CD4-positive, alpha-beta T cell (primary cell): ENCODE data around the gene TPK1. TPM values are rescaled to one million over a fixed set of nuclear protein-coding genes. Genes with fewer than 3 reads are reported as not detected.
A peak's percentile ranks its signal among the peaks of the same experiment; 100 is the strongest.

Experiments used
- ATAC-seq: fragments of 200-7000 bp; cut with Tn5 transposase; one replicate; pipeline ENCODE4 v1.10.0; 2022; ENCODE audit warnings: mild to moderate bottlenecking; ENCODE audit not compliant: poor library complexity
- CTCF ChIA-PET: fragments of 350-600 bp; sonication (Branson Sonifier 250); formaldehyde crosslinking; loops from one replicate; lab custom pipeline; 2021; ENCODE audit warnings: antibody characterized with exemption, inconsistent platforms; lab: Charles Lee
- POLR2A ChIA-PET: fragments of 350-600 bp; sonication (Branson Sonifier 250); formaldehyde crosslinking; loops from one replicate; lab custom pipeline; 2021; ENCODE audit warnings: antibody characterized with exemption, inconsistent platforms; lab: Charles Lee
- DNase-seq, 14 experiments: peaks; one replicate each; pipeline ENCODE4 v3.0.0-alpha.2; 2013 to 2020; ENCODE audit warnings: mixed read lengths in 2 of 14
- H3K27ac ChIP-seq, 2 donors: one replicate each; pipeline versions ENCODE4 v1.5.1 to v1.7.0; 2013; ENCODE audit warnings: low read length in 2 of 2, low read depth in 1 of 2, mild to moderate bottlenecking in 1 of 2
- H3K27me3 ChIP-seq, 2 experiments: 1 replicate in 1 of 2; 2 replicates in 1 of 2; pipeline versions ENCODE4 v1.6.1 to v1.7.0; 2013; ENCODE audit warnings: low read length in 2 of 2, control low read depth in 1 of 2, mild to moderate bottlenecking in 1 of 2, moderate library complexity in 1 of 2; ENCODE audit not compliant: insufficient read depth in 2 of 2, control insufficient read depth in 1 of 2
- H3K36me3 ChIP-seq: one replicate; pipeline ENCODE4 v1.6.1; 2013; ENCODE audit warnings: low read length, control low read depth; ENCODE audit not compliant: insufficient read depth
- H3K4me1 ChIP-seq: one replicate; pipeline ENCODE4 v1.6.1; 2013; ENCODE audit warnings: low read length, control low read depth; ENCODE audit not compliant: insufficient read depth
- H3K4me3 ChIP-seq: one replicate; pipeline ENCODE4 v1.5.1; 2013; ENCODE audit warnings: mild to moderate bottlenecking, low read length, moderate library complexity
- H3K9me3 ChIP-seq, 2 experiments: 1 replicate in 1 of 2; 2 replicates in 1 of 2; pipeline versions ENCODE4 v1.6.1 to v1.7.0; 2013; ENCODE audit warnings: low read length in 2 of 2, mild to moderate bottlenecking in 2 of 2, control low read depth in 1 of 2, moderate library complexity in 1 of 2; ENCODE audit not compliant: control insufficient read depth in 1 of 2, insufficient read depth in 1 of 2
- H3K27ac Mint-ChIP-seq: one replicate; pipeline ENCODE4 v1.8.0; 2020; ENCODE audit warnings: mixed read lengths
- H3K27me3 Mint-ChIP-seq: one replicate; pipeline ENCODE4 v1.8.0; 2021; ENCODE audit warnings: mixed read lengths
- H3K36me3 Mint-ChIP-seq: one replicate; pipeline ENCODE4 v1.8.0; 2021; ENCODE audit warnings: low read depth, mixed read lengths
- H3K4me1 Mint-ChIP-seq: one replicate; pipeline ENCODE4 v1.8.0; 2021; ENCODE audit warnings: low read depth, mixed read lengths
- H3K4me3 Mint-ChIP-seq: one replicate; pipeline ENCODE4 v1.8.0; 2020; ENCODE audit warnings: mild to moderate bottlenecking, mixed read lengths
- H3K9me3 Mint-ChIP-seq: one replicate; pipeline ENCODE4 v1.8.0; 2020; ENCODE audit warnings: mixed read lengths
- CTCF ChIP-seq: fragments of 200-600 bp; IDR thresholded peaks from one replicate; pipeline ENCODE4 v1.8.0; 2022; ENCODE audit warnings: antibody characterized with exemption, mild to moderate bottlenecking
- intact Hi-C, 2 experiments: fragments of 100-400 bp; cut with DNase I in 1 of 2; cut with micrococcal nuclease in 1 of 2; formaldehyde crosslinking; loops; one replicate each; pipeline versions ENCODE4 v1.15.1 to v1.9.0; 2023 to 2025; cut with DNase I, micrococcal nuclease
- total RNA-seq, 174 experiments: library from RNA in 2 of 174; stranded (reverse) in 2 of 174; gene quantifications; one replicate each; pipeline ENCODE4 v1.2.3 and lab custom pipeline; 2021 to 2026

The TPK1 gene
- total RNA-seq, 2 experiments from 2014 or later = 17.1 to 17.8 TPM

- H3K9me3 Mint-ChIP-seq = peaks cover 3% of the 10 kb centered on the region
Measured at GRCh38 chr7:144759653-144760052, 76.2 kb downstream of the TPK1 start.

GRCh38 chr7:144747936-144748335 is 87.9 kb downstream of the TPK1 start:
- Mint-ChIP-seq H3K27ac (no peak overlapping the region), H3K4me1 (no peaks in the 10 kb centered on the region), H3K27me3 (no peaks in the 10 kb centered on the region), H3K4me3 (no peak overlapping the region), H3K36me3 (no peaks in the 10 kb centered on the region), H3K9me3 (no peaks in the 10 kb centered on the region)
- no peak overlapping the region for H3K27ac ChIP-seq
- ChIA-PET POLR2A (interaction anchor here (2.9 kb wide), 1 partner anchor 88 kb away, joined by 9 read pairs; the partner anchor contains the start of gene TPK1), CTCF (no interaction called here)
- H3K27me3 ChIP-seq = no peaks in the 10 kb centered on the region
- H3K4me1 ChIP-seq = no peaks in the 10 kb centered on the region
- no peaks in the 10 kb centered on the region for H3K36me3 ChIP-seq
- intact Hi-C loops = no loop called here
- no peak overlapping the region for H3K4me3 ChIP-seq
- DNase-seq (no peak), ATAC-seq (no peak)
- H3K9me3 ChIP-seq = peaks cover 0 to 4% of the 10 kb centered on the region in 2 experiments
- no peak for TF ChIP-seq CTCF

More at GRCh38 chr7:144759653-144760052, 76.2 kb downstream of the TPK1 start:
- intact Hi-C loops = no loop called here
- DNase-seq (no peak), ATAC-seq (no peak)
- no peak overlapping the region for H3K27ac Mint-ChIP-seq
- H3K27me3 Mint-ChIP-seq = no peaks in the 10 kb centered on the region
- ChIA-PET POLR2A (no interaction called here), CTCF (interaction anchor here (1.0 kb wide), 1 partner anchor 10 kb away, joined by 3 read pairs; no protein-coding TSS in a partner anchor)
- H3K4me3 Mint-ChIP-seq = no peak overlapping the region
- TF ChIP-seq CTCF = no peak
- H3K4me1 ChIP-seq = no peaks in the 10 kb centered on the region
- no peaks in the 10 kb centered on the region for H3K9me3 ChIP-seq
- H3K36me3 Mint-ChIP-seq = peaks cover 72% of the 10 kb centered on the region
- H3K27ac ChIP-seq = no peak overlapping the region
- H3K4me3 ChIP-seq = no peak overlapping the region
- H3K4me1 Mint-ChIP-seq = no peaks in the 10 kb centered on the region
- H3K36me3 ChIP-seq = peaks cover 7% of the 10 kb centered on the region
- no peaks in the 10 kb centered on the region for H3K27me3 ChIP-seq

- POLR2A ChIA-PET = interaction anchor here (0.7 to 5.2 kb wide), 2 partner anchors 14 to 97 kb away, joined by 4 to 58 read pairs; partner anchors contain the start of gene TPK1
- ATAC-seq (peak; percentile 65), DNase-seq (peak in 8 of 14 experiments; percentile 1 to 66 (median 22))
- no peak overlapping the region for H3K4me3 ChIP-seq
- CTCF ChIA-PET = interaction anchor here (1.1 to 1.3 kb wide), 4 partner anchors 28 to 214 kb away, joined by 3 to 6 read pairs (median 4); partner anchors contain the start of gene TPK1
- peak; percentile 87 for TF ChIP-seq CTCF
- Mint-ChIP-seq H3K4me3 (no peak overlapping the region), H3K4me1 (peaks cover 8% of the 10 kb centered on the region), H3K27ac (no peak overlapping the region), H3K36me3 (no peaks in the 10 kb centered on the region), H3K27me3 (no peaks in the 10 kb centered on the region), H3K9me3 (no peaks in the 10 kb centered on the region)
- no peaks in the 10 kb centered on the region for H3K36me3 ChIP-seq
- H3K9me3 ChIP-seq = peaks cover 0 to 4% of the 10 kb centered on the region in 2 experiments
- intact Hi-C loops = loop anchor here (1.0 to 10.0 kb wide), 5 partner anchors 96 to 1352 kb away; partner anchors contain the start of gene TPK1 (in 1 of the 2)
- H3K4me1 ChIP-seq = no peaks in the 10 kb centered on the region
- H3K27ac ChIP-seq = no peak overlapping the region
- H3K27me3 ChIP-seq = no peaks in the 10 kb centered on the region
Measured at GRCh38 chr7:144738708-144739314, 97.0 kb downstream of the TPK1 start.
